Measurements from ENCODE around the gene SEMA5B. TPM values are rescaled to one million over a fixed set of nuclear protein-coding genes. Genes with fewer than 3 reads are reported as not detected.

SEMA5B gene
- total RNA-seq, 1 donor from 2014 or later = 68.8 TPM

DNA sequence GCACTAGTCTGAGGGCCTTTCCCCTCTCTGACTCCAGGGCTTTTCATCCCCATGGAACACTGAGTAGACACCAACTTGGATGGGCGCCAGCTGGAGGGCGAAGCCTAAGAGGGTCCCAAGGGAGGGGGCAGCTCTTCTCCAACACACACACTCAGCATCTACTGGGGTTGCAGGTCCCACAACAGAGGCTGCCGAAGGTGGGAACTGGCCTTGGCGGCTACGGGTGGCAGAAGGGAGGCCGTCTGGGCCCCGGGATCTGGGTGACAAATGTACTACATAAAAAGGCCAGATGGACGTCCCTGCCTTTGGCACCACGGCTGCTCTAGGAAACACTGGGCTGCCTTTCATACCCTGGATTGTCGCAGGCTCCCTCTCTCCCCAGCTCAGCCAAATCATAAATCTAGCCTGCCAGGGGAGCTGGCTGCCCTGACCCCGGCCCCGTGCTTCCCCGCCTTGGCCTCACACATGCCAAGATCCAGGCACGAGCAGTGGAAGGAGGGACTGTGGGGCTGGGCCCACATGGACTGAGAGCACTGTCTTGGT, 31.5 kb downstream of the SEMA5B start:
- H3K36me3 Mint-ChIP-seq (ENCODE audit: low read depth) = peaks cover 8% of the 10 kb centered on the region
- no peak for DNase-seq (ENCODE audit: low spot score)
- no peak overlapping the region for H3K27ac Mint-ChIP-seq (ENCODE audit: unreplicated experiment)
- TF ChIP-seq, protein P1, sequence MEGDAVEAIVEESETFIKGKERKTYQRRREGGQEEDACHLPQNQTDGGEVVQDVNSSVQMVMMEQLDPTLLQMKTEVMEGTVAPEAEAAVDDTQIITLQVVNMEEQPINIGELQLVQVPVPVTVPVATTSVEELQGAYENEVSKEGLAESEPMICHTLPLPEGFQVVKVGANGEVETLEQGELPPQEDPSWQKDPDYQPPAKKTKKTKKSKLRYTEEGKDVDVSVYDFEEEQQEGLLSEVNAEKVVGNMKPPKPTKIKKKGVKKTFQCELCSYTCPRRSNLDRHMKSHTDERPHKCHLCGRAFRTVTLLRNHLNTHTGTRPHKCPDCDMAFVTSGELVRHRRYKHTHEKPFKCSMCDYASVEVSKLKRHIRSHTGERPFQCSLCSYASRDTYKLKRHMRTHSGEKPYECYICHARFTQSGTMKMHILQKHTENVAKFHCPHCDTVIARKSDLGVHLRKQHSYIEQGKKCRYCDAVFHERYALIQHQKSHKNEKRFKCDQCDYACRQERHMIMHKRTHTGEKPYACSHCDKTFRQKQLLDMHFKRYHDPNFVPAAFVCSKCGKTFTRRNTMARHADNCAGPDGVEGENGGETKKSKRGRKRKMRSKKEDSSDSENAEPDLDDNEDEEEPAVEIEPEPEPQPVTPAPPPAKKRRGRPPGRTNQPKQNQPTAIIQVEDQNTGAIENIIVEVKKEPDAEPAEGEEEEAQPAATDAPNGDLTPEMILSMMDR (IDR thresholded peaks at IDR 0.05) = no peak
- H3K9me3 Mint-ChIP-seq (ENCODE audit: low read depth) = no peaks in the 10 kb centered on the region
- H3K27me3 Mint-ChIP-seq (ENCODE audit: low read depth) = peaks cover 38% of the 10 kb centered on the region
- H3K4me3 Mint-ChIP-seq (ENCODE audit: unreplicated experiment) = no peak overlapping the region
- peaks cover 23% of the 10 kb centered on the region for H3K4me1 Mint-ChIP-seq (ENCODE audit: low read depth)

DNA sequence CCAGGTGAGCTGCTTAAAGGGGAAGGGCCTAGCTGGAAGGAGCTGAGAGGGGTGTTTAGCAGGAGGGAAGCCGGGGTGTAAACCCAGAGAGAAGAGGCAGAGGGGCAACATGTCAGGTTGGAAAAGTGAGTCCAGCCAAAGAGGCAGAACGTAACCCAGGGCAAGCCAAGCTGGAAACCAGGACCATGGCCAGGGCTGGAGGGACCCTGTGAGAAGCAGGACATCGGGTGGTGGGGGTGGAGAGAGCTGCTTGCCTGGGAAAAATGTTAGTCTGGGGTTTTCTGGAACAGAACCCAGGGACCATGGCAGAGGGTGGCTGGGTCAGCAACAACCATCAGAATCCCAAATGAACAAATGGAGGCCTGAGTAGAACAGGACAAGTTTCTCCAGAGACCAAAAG, 32.6 kb downstream of the SEMA5B start:
- Mint-ChIP-seq H3K27me3 (ENCODE audit: low read depth) (peaks cover 38% of the 10 kb centered on the region), H3K4me1 (ENCODE audit: low read depth) (peaks cover 20% of the 10 kb centered on the region), H3K27ac (ENCODE audit: unreplicated experiment) (no peak overlapping the region), H3K36me3 (ENCODE audit: low read depth) (peaks cover 8% of the 10 kb centered on the region), H3K4me3 (ENCODE audit: unreplicated experiment) (no peak overlapping the region), H3K9me3 (ENCODE audit: low read depth) (no peaks in the 10 kb centered on the region)
- TF ChIP-seq, protein P1 (IDR thresholded peaks at IDR 0.05) = no peak
- DNase-seq (ENCODE audit: low spot score) = no peak

DNA sequence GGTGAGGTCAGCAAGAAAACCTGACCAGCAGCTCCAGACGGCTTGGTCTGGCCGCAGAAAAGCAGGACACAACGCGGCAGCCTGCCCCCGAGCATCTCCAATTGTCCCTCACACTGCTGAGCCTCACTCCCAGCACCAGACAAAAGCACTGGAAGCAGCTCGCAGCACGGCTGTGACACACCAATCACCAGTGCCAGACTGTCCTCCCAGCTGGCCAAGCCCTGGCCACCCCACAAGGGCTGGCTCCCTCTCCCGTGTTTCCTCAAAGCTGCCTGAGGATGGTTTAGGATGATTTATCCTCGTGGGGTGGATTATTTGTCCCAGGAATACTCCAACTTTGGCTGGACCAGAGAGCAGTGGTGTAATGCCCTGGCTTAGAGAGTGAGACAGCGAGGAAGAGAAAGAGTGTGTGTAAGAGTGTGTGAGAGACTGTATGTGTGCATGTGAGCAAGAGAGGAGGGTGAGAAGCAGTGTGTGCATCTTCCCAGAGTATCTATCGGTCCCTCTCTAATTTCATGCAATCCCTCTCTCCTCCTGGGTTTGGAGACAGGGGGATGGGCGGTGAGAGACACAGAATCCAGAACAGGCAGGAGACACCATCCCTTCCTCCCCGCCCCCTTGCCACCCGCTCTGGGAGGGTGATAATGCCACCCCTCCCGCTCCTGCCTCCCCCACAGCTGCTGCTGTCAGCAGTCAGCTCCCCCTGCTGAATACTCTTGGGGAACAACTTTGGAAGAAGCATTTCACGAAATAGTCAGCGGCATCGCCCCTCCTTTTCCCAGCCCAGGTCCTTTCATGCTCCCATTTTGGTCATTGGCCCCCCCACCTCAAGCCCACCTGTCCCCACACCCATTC, 34.2 kb downstream of the SEMA5B start:
- peaks cover 19% of the 10 kb centered on the region for H3K4me1 Mint-ChIP-seq (ENCODE audit: low read depth)
- H3K27me3 Mint-ChIP-seq (ENCODE audit: low read depth) = peaks cover 43% of the 10 kb centered on the region
- H3K9me3 Mint-ChIP-seq (ENCODE audit: low read depth) = no peaks in the 10 kb centered on the region
- H3K4me3 Mint-ChIP-seq (ENCODE audit: unreplicated experiment) = no peak overlapping the region
- no peak overlapping the region for H3K27ac Mint-ChIP-seq (ENCODE audit: unreplicated experiment)
- H3K36me3 Mint-ChIP-seq (ENCODE audit: low read depth) = peaks cover 8% of the 10 kb centered on the region
- DNase-seq (ENCODE audit: low spot score) = no peak
- TF ChIP-seq, protein P1 (IDR thresholded peaks at IDR 0.05) = no peak

DNA sequence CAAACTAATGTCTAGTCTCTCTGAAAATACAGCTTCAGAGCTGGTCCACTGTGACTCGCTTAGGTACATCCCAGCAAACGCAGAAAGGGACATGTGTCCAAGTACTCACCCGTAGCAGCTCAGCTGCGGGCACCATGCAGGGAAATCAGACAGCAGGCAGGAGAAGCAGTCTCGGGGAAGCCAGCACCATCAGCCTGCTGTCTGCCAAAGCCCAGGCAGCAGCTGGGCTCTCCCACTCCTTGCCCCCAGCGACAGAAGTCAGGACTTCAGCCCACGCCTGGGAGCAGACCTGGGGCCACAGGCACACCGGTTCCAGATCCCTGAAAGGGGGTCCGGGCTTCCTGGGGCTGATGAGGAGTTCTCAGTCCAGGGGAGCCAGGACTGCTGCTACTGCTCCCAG, 34.9 kb downstream of the SEMA5B start:
- Mint-ChIP-seq H3K9me3 (ENCODE audit: low read depth) (no peaks in the 10 kb centered on the region), H3K4me3 (ENCODE audit: unreplicated experiment) (no peak overlapping the region), H3K27ac (ENCODE audit: unreplicated experiment) (no peak overlapping the region), H3K27me3 (ENCODE audit: low read depth) (peaks cover 40% of the 10 kb centered on the region), H3K4me1 (ENCODE audit: low read depth) (peaks cover 19% of the 10 kb centered on the region), H3K36me3 (ENCODE audit: low read depth) (peaks cover 8% of the 10 kb centered on the region)
- TF ChIP-seq, protein P1 (IDR thresholded peaks at IDR 0.05) = no peak
- no peak for DNase-seq (ENCODE audit: low spot score)

DNA sequence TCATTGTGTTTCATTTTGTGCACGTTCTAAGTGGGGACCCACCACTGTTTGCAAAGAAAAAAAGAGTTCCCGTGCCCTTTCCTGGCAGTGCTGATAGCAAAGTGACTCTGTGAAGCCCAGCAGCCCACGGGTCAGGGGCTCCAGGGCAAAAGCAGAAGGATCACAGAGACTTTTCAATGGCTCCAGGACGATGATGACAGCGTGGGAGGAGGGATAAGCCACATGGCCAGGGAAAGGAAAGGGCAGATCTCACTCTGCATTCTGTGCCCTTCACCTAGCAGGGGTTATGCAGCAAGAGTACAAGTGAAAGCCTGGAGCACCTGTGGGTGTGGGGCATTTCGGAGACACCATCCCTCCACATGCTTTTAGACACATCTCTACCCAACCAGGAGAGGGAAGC, 35.4 kb downstream of the SEMA5B start:
- H3K4me1 Mint-ChIP-seq (ENCODE audit: low read depth) = peaks cover 19% of the 10 kb centered on the region
- H3K27ac Mint-ChIP-seq (ENCODE audit: unreplicated experiment) = no peak overlapping the region
- no peak for DNase-seq (ENCODE audit: low spot score)
- no peaks in the 10 kb centered on the region for H3K9me3 Mint-ChIP-seq (ENCODE audit: low read depth)
- no peak overlapping the region for H3K4me3 Mint-ChIP-seq (ENCODE audit: unreplicated experiment)
- H3K36me3 Mint-ChIP-seq (ENCODE audit: low read depth) = peaks cover 8% of the 10 kb centered on the region
- H3K27me3 Mint-ChIP-seq (ENCODE audit: low read depth) = peaks cover 40% of the 10 kb centered on the region
- TF ChIP-seq, protein P1 (IDR thresholded peaks at IDR 0.05) = no peak
